Measurements from ENCODE around the gene CCSER1.

CCSER1 gene

GRCh38 chr4:90198086-90198847 lies 71.1 kb downstream of the CCSER1 start:
- no peak for DNase-seq

GRCh38 chr4:90207887-90208454 lies 80.8 kb downstream of the CCSER1 start:
- DNase-seq: no peak

DNA sequence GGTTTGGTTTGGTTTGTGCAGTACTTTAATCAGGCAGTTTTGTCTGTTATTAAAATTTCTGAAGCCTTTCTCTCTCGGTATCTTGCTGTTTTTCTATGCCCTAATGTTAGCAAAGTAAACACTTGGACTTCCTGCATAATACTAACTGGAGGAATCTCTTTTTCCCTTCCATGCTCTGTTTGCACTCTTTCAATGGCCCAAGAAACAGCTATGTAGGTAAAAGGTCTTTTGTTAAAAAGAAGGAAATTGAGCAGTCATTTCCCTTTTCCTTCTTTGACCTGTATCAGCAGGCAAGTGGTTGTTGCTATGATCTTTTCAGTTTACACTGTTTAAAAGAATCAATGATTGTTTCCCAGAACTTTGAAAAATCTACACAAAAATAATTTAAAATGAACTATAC lies 82.7 kb downstream of the CCSER1 start:
- DNase-seq: no peak

GRCh38 chr4:90211174-90211573 lies 84.0 kb downstream of the CCSER1 start:
- no peak for DNase-seq

DNA sequence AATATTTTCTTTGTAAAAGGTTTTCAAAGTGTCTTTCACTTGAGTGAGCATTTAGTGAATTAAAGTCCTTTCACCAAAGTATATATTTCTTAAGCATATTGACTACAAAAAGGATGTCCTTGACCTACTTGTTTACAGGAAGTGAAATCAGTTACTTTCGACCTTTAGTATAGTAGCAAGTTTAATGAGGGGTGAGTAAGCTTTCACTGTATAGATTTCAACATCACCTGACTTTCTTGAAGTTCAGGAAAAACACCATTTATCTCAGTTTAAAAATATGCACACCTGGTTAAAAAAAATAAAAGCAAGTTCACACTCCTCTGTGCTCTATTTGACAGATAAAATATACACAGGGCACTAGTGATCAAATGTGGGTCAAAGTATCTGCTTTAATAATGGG lies 88.1 kb downstream of the CCSER1 start:
- no peak for DNase-seq

DNA sequence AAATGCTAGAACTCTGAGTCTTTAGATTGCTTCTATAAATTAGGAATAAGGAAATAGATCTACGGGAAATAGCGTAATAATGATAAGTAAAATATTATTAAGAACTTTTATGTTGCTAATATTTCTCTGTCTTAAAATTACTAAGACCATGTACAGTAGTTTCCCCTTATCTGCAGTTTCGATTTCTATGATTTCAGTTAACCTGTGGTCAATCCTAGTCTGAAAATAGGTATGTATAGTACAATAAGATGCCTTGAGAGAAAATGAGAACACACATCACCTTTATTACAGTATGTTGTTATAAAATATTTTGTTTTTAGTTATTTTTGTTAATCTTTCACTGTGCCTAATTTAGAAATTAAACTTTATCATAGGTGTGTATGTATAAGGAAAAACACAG lies 92.6 kb downstream of the CCSER1 start:
- DNase-seq: no peak

DNA sequence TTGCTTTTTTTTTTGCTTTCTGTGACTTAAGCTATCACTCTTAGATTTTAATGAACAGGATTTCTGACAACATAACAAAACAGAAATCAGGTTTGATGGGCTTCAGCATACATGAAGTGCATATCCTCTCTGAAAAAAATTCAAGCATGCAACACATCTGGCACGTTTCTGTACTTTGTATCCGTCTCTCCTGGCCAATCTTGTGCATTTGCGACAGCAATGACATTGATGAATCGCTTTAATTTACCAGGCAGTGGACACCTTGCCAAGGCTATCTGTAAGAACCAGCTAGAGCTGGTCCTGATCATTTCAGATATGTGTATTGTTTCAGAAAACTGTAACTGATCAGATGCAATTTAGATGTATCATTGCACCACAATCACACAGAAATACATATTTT lies 93.3 kb downstream of the CCSER1 start:
- DNase-seq: no peak

- no peak for DNase-seq
Observed at GRCh38 chr4:90226734-90227133, 99.5 kb downstream of the CCSER1 start.

DNA sequence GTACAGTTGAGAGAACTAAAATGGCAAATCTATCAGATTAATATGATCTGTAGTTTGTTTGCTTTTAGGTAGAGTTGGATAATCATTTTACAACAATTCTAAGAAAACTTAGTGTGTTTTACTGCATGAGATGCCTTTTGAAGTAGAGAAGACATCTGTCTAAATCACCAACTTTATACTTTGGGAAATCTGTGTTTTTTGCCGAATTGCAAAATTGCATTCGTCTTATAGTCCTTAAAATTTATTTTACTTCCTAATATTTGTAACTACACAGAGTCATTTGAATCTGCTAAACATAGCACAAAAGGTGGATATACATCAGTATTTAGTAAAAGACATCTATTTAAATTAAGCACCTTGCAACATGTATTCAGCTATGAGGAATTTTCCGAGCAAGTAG lies 100.0 kb downstream of the CCSER1 start:
- DNase-seq: no peak

- no peak for DNase-seq
Observed at GRCh38 chr4:90234916-90235547, 107.8 kb downstream of the CCSER1 start.

- DNase-seq: no peak
Observed at GRCh38 chr4:90237751-90238530, 110.7 kb downstream of the CCSER1 start.

DNA sequence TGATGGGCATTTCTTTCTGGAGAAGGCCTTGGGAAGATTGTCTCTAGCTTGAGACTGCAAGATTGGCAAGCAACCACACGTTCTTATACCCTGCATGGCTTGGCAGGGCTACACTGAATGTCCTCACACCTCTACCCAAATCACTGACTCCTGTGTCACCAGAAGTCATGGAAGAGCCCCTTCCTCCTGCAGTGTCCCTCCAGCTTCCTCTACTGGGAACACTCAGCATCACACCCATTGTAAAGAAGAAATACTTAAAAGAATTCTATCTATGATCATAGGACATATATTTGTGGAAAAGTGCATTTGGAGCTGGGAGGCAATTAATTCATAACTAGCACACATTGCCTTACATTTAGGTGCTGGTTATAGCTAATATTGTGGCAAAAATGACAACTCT lies 113.1 kb downstream of the CCSER1 start:
- no peak for DNase-seq

- DNase-seq: no peak
Observed at GRCh38 chr4:90241008-90241407, 113.8 kb downstream of the CCSER1 start.

GRCh38 chr4:90245837-90246236 lies 118.6 kb downstream of the CCSER1 start:
- DNase-seq: no peak

- no peak for DNase-seq
Observed at GRCh38 chr4:90246816-90247215, 119.6 kb downstream of the CCSER1 start.

GRCh38 chr4:90254357-90254756 lies 127.2 kb downstream of the CCSER1 start:
- DNase-seq: no peak

GRCh38 chr4:90274175-90274574 lies 147.0 kb downstream of the CCSER1 start:
- no peak for DNase-seq

GRCh38 chr4:90280954-90281353 lies 153.8 kb downstream of the CCSER1 start:
- no peak for DNase-seq

DNA sequence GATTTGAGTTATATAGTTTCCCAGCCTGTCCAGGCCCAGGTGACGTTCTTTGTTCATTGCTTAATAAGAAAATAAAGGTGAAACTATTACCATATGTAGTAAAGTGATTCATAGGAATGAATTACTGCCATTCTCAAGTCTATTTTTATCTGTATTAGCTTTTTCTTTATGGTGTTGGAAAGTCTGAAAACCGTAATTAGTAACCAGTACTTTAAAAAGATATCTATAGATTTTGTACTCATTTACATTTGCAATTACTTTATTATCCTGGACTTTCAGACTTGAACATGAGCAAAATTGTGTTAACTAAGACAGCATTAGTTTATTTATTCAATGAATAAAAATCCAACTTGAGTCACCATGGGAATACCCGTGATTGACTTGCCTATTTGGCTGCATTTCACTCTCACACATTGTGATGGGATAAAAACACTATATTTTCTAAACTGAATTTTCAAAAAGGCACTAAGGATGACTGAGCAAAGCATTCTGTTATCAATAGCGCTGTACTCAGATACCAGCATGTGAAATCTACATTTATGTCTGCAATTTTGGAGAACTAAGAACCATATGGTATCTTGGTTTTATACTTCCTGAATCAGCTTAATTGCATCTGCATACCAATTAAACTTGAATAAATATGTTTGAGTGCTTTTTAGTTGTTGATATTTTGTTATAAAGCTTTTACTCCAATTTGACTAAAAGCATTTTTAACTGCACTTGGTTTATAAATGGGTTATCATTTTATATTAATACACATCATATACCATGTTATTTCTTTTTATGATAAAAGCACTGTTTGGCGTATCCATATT lies 154.6 kb downstream of the CCSER1 start:
- no peak for DNase-seq

GRCh38 chr4:90290345-90290744 lies 163.2 kb downstream of the CCSER1 start:
- no peak for DNase-seq

- DNase-seq: no peak
Observed at GRCh38 chr4:90292438-90292837, 165.2 kb downstream of the CCSER1 start.

DNA sequence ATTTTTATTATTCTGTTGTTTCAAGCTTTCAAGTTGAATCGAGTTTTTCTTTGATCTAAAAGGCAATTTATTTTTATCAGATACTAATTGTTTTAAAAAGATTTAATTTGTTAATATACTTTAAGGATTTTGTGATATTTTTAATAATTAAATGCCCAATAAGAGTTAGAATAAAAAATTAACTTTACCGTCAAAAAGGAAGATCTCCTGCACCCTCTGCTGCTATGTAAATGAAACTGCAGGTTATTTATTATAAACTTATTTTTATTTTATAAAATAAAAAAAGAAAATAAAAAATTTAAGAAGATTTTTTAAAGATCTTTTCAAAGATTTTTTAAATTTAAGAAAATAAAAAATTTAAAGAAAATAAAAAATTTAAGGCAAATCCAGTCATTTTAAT lies 166.1 kb downstream of the CCSER1 start:
- no peak for DNase-seq

DNA sequence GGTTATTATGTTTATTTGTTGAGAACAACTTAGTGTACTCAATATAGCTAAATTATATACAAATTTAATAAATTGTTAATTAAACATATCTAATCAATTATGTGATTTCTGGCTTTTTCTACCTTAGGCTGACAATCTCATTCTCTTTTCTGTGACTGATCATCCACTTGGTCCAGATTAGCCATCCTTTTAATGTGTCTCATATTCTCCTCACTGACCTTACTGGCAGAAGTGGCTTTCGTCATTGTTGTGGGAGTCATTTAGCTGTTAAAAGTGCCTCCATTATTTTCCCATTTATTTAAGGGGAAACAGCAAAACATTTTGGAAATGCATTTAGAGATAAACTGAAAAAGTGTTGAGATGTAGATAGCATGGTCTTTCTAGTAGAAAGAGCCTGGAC lies 172.2 kb downstream of the CCSER1 start:
- no peak for DNase-seq

Measured in stimulated activated naive CD4-positive, alpha-beta T cell treated with Interleukin-2 at 50 U/mL for 16 hours (primary cell).